ENCODE measurements around the gene BMP10. TPM values are rescaled to one million over a fixed set of nuclear protein-coding genes. Genes with fewer than 3 reads are reported as not detected.

The BMP10 gene
- total RNA-seq, 1 donor from 2014 or later = not detected

GRCh38 chr2:68915393-68915792 is 44.2 kb upstream of the BMP10 start:
- H3K4me1 Mint-ChIP-seq (ENCODE audit: low read depth) = peaks cover 4% of the 10 kb centered on the region
- no peak overlapping the region for H3K4me3 Mint-ChIP-seq (ENCODE audit: unreplicated experiment)
- no peak for TF ChIP-seq CTCF (IDR thresholded peaks at IDR 0.05)
- no peaks in the 10 kb centered on the region for H3K9me3 Mint-ChIP-seq (ENCODE audit: low read depth)
- DNase-seq (ENCODE audit: low spot score) = no peak
- no peaks in the 10 kb centered on the region for H3K27me3 Mint-ChIP-seq (ENCODE audit: low read depth)
- H3K27ac Mint-ChIP-seq (ENCODE audit: unreplicated experiment) = no peak overlapping the region
- no peaks in the 10 kb centered on the region for H3K36me3 Mint-ChIP-seq (ENCODE audit: low read depth)

GRCh38 chr2:68913359-68913758 is 42.2 kb upstream of the BMP10 start:
- H3K27ac Mint-ChIP-seq (ENCODE audit: unreplicated experiment) = no peak overlapping the region
- no peaks in the 10 kb centered on the region for H3K27me3 Mint-ChIP-seq (ENCODE audit: low read depth)
- H3K4me1 Mint-ChIP-seq (ENCODE audit: low read depth) = peaks cover 6% of the 10 kb centered on the region
- no peak overlapping the region for H3K4me3 Mint-ChIP-seq (ENCODE audit: unreplicated experiment)
- no peak for DNase-seq (ENCODE audit: low spot score)
- no peaks in the 10 kb centered on the region for H3K9me3 Mint-ChIP-seq (ENCODE audit: low read depth)
- no peak for TF ChIP-seq CTCF (IDR thresholded peaks at IDR 0.05)
- H3K36me3 Mint-ChIP-seq (ENCODE audit: low read depth) = no peaks in the 10 kb centered on the region

GRCh38 chr2:68912732-68913131 is 41.5 kb upstream of the BMP10 start:
- no peak for TF ChIP-seq CTCF (IDR thresholded peaks at IDR 0.05)
- Mint-ChIP-seq H3K9me3 (ENCODE audit: low read depth) (no peaks in the 10 kb centered on the region), H3K4me3 (ENCODE audit: unreplicated experiment) (no peak overlapping the region), H3K4me1 (ENCODE audit: low read depth) (peaks cover 7% of the 10 kb centered on the region), H3K36me3 (ENCODE audit: low read depth) (no peaks in the 10 kb centered on the region), H3K27me3 (ENCODE audit: low read depth) (no peaks in the 10 kb centered on the region), H3K27ac (ENCODE audit: unreplicated experiment) (no peak overlapping the region)
- no peak for DNase-seq (ENCODE audit: low spot score)

GRCh38 chr2:68912111-68912510 is 40.9 kb upstream of the BMP10 start:
- no peaks in the 10 kb centered on the region for H3K36me3 Mint-ChIP-seq (ENCODE audit: low read depth)
- H3K27me3 Mint-ChIP-seq (ENCODE audit: low read depth) = no peaks in the 10 kb centered on the region
- H3K27ac Mint-ChIP-seq (ENCODE audit: unreplicated experiment) = no peak overlapping the region
- no peaks in the 10 kb centered on the region for H3K9me3 Mint-ChIP-seq (ENCODE audit: low read depth)
- no peak overlapping the region for H3K4me3 Mint-ChIP-seq (ENCODE audit: unreplicated experiment)
- H3K4me1 Mint-ChIP-seq (ENCODE audit: low read depth) = peaks cover 7% of the 10 kb centered on the region
- no peak for DNase-seq (ENCODE audit: low spot score)
- no peak for TF ChIP-seq CTCF (IDR thresholded peaks at IDR 0.05)

- no peaks in the 10 kb centered on the region for H3K36me3 Mint-ChIP-seq (ENCODE audit: low read depth)
These were observed 40.5 kb upstream of the BMP10 start for GRCh38 chr2:68911709-68912108.

More at GRCh38 chr2:68911709-68912108, 40.5 kb upstream of the BMP10 start:
- Mint-ChIP-seq H3K9me3 (ENCODE audit: low read depth) (no peaks in the 10 kb centered on the region), H3K27me3 (ENCODE audit: low read depth) (no peaks in the 10 kb centered on the region), H3K27ac (ENCODE audit: unreplicated experiment) (no peak overlapping the region), H3K4me1 (ENCODE audit: low read depth) (peaks cover 7% of the 10 kb centered on the region), H3K4me3 (ENCODE audit: unreplicated experiment) (no peak overlapping the region)
- no peak for DNase-seq (ENCODE audit: low spot score)
- TF ChIP-seq CTCF (IDR thresholded peaks at IDR 0.05) = no peak
